Sigmoid colon (tissue), 7 donors: ENCODE measurements around the gene SACM1L. TPM values are rescaled to one million over a fixed set of nuclear protein-coding genes. Genes with fewer than 3 reads are reported as not detected.

Source experiments
- DNase-seq: peaks from one replicate; pipeline ENCODE4 v3.0.0-alpha.2; 2019
- H3K27ac ChIP-seq, 4 donors: fragments of 200-600 bp; sonication (generic); one replicate each; pipeline ENCODE4 v1.5.1; 2016 to 2019; ENCODE audit warnings: mild to moderate bottlenecking in 1 of 4
- H3K27me3 ChIP-seq, 3 donors: fragments of 200-600 bp; sonication (generic); one replicate each; pipeline ENCODE4 v1.5.1; 2019; ENCODE audit warnings: mild to moderate bottlenecking in 1 of 3
- H3K36me3 ChIP-seq, 4 donors: fragments of 200-600 bp; sonication (generic); one replicate each; pipeline ENCODE4 v1.5.1; 2016 to 2019
- H3K4me1 ChIP-seq, 4 donors: fragments of 200-600 bp; sonication (generic); one replicate each; pipeline ENCODE4 v1.5.1; 2017 to 2019
- H3K4me3 ChIP-seq, 4 donors: fragments of 200-600 bp; sonication (generic); one replicate each; pipeline ENCODE4 v1.5.1; 2017 to 2019; ENCODE audit warnings: mild to moderate bottlenecking in 2 of 4, moderate library complexity in 1 of 4
- H3K9me3 ChIP-seq, 4 donors: fragments of 200-600 bp in 3 of 4; sonication (generic) in 3 of 4; one replicate each; pipeline versions ENCODE4 v1.5.1 to v1.6.1; 2013 to 2019
- CTCF ChIP-seq, 4 experiments: fragments of 450-650 bp in 3 of 4; fragments of 200-600 bp in 1 of 4; IDR thresholded peaks; one replicate each; pipeline ENCODE4 v1.5.1; 2016 to 2019; ENCODE audit warnings: antibody characterized with exemption in 4 of 4, mild to moderate bottlenecking in 3 of 4, moderate library complexity in 2 of 4
- EP300 ChIP-seq, 4 donors: sonication (generic); formaldehyde crosslinking; IDR thresholded peaks; one replicate each; pipeline ENCODE4 v1.6.1; 2017; ENCODE audit warnings: antibody characterized with exemption in 4 of 4
- POLR2A ChIP-seq, 2 donors: fragments of 450-650 bp; IDR thresholded peaks; one replicate each; pipeline ENCODE4 v1.6.1; 2016; ENCODE audit warnings: antibody characterized with exemption in 2 of 2, mild to moderate bottlenecking in 2 of 2, moderate library complexity in 2 of 2
- POLR2AphosphoS5 ChIP-seq, 4 donors: sonication (generic); formaldehyde crosslinking; IDR thresholded peaks; one replicate each; pipeline ENCODE4 v1.6.1; 2017; ENCODE audit warnings: antibody characterized with exemption in 4 of 4
- WGBS, 2 donors: extraction: QIAGEN DNeasy Blood & Tissue Kit; methylation state at CpG; one replicate each; pipeline ENCODE4 v1.1.7; 2013; 5-methylcytosine and 5-hydroxymethylcytosine counted together
- intact Hi-C: fragments of 100-400 bp; cut with DNase I; formaldehyde crosslinking; loops from one replicate; pipeline ENCODE4 v1.15.1; 2023
- polyA plus RNA-seq, 3 donors: library from polyadenylated mRNA; stranded (reverse); fragments of 200-250 nt; gene quantifications; one replicate each; pipeline ENCODE4 v1.2.3, GENCODE V29; 2013
- total RNA-seq, 4 donors: library from RNA; depleted of rRNA; stranded (reverse); fragments of >200 nt; gene quantifications; one replicate each; pipeline ENCODE4 v1.1.0, GENCODE V29; 2016
- donor health status: healthy with polysubstance abuse.
- donor health status: Bipolar disorder and iron deficiency.
- donor health status: healthy.

Gene SACM1L
- total and polyA plus RNA-seq, 7 donors: 21.6 to 44.6 (median 38.5) TPM

DNA sequence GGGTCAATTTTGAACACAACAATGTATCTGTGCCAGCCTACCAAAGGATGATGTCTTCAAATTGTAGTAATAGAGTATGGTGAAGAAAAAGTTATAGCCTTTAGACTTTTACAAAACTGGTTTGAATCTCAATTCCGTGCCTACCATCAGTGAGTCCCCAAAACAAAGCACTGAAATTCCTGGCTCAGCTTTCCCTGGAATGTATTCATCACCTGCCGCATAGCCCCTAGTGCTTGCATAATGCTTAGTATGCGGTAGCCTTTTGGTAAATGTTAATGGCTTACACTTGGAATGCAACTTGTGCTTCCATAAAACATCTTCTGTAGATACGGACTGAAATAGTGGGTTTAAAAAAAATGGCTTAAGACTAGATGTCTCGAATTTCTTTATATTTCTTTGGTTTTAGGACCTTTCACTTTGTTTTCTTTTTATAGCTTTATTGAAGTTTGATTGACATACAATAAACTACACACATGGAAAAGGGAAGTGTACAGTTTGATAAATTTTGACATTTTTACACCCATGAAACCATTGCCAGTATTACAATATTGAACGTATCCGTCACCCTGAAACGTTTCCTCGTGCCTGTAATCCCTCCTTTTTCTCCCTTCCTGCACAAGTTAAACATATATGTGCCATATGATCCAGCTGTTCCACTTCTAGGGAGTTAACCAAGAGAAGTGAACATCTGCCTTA is 12.1 kb downstream of the SACM1L start:
- 21 to 52% methylated on average over 9 of the region's 9 CpGs for WGBS, 2 donors
- DNase-seq: no peak
- TF ChIP-seq POLR2A (IDR thresholded peaks at IDR 0.05) (no peak), CTCF (IDR thresholded peaks at IDR 0.05) (no peak), POLR2AphosphoS5 (IDR thresholded peaks at IDR 0.05) (no peak), EP300 (IDR thresholded peaks at IDR 0.05) (no peak)
- Histone ChIP-seq H3K4me1 (peaks cover 0 to 17% (median 6%) of the 10 kb centered on the region in 4 donors), H3K27me3 (no peaks in the 10 kb centered on the region), H3K9me3 (no peaks in the 10 kb centered on the region), H3K36me3 (peaks cover 0 to 28% (median 4%) of the 10 kb centered on the region in 4 donors), H3K27ac (no peak overlapping the region), H3K4me3 (no peak overlapping the region)
- intact Hi-C loops: no loop called here

- H3K27me3 ChIP-seq: no peaks in the 10 kb centered on the region
- H3K9me3 ChIP-seq: no peaks in the 10 kb centered on the region
- intact Hi-C loops: no loop called here
- H3K4me3 ChIP-seq: no peak overlapping the region
- 95 to 96% methylated on average over 4 of the region's 4 CpGs for WGBS, 2 donors
- H3K4me1 ChIP-seq: peaks cover 0 to 17% (median 5%) of the 10 kb centered on the region in 4 donors
- peaks cover 0 to 55% (median 11%) of the 10 kb centered on the region in 4 donors for H3K36me3 ChIP-seq
- no peak overlapping the region for H3K27ac ChIP-seq
- DNase-seq: no peak
- TF ChIP-seq CTCF (IDR thresholded peaks at IDR 0.05): no peak
Observed at GRCh38 chr3:45704301-45704943, 15.2 kb downstream of the SACM1L start.

GRCh38 chr3:45705839-45706808 is 16.9 kb downstream of the SACM1L start:
- H3K27me3 ChIP-seq: no peaks in the 10 kb centered on the region
- TF ChIP-seq POLR2AphosphoS5 (IDR thresholded peaks at IDR 0.05) (no peak), EP300 (IDR thresholded peaks at IDR 0.05) (no peak), POLR2A (IDR thresholded peaks at IDR 0.05) (no peak), CTCF (IDR thresholded peaks at IDR 0.05) (no peak)
- no peak overlapping the region for H3K4me3 ChIP-seq
- DNase-seq: no peak
- no peaks in the 10 kb centered on the region for H3K9me3 ChIP-seq
- H3K4me1 ChIP-seq: peaks cover 0 to 2% (median 0%) of the 10 kb centered on the region in 4 donors
- no peak overlapping the region for H3K27ac ChIP-seq
- intact Hi-C loops: no loop called here
- 52 to 78% methylated on average over 2 of the region's 2 CpGs for WGBS, 2 donors
- peaks cover 3 to 72% (median 11%) of the 10 kb centered on the region in 4 donors for H3K36me3 ChIP-seq

DNA sequence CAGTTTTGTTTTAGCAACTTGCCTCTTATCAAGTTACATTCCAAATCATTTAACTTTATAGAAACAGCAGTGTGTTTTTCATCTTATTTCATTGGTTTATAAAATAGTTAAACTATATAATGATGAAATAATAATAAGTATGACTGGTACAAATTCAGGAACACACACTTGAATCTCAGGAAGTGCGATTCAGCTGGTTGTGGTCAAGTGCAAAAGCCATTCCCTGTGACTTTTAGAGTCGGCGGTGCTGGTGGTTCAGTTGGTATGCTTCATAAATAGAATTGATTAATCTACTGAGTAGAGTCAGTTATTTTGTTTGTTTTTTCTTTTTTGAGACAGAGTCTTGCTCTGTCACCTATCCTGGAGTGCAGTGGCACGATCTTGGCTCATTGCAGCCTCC is 22.7 kb downstream of the SACM1L start:
- Histone ChIP-seq H3K9me3 (no peaks in the 10 kb centered on the region), H3K27me3 (no peaks in the 10 kb centered on the region), H3K4me3 (no peak overlapping the region), H3K36me3 (peaks cover 7 to 93% (median 13%) of the 10 kb centered on the region in 4 donors), H3K27ac (no peak overlapping the region), H3K4me1 (no peaks in the 10 kb centered on the region)
- TF ChIP-seq POLR2A (IDR thresholded peaks at IDR 0.05): no peak
- TF ChIP-seq EP300 (IDR thresholded peaks at IDR 0.05): no peak
- TF ChIP-seq CTCF (IDR thresholded peaks at IDR 0.05): no peak
- TF ChIP-seq POLR2AphosphoS5 (IDR thresholded peaks at IDR 0.05): no peak
- no peak for DNase-seq
- WGBS, 2 donors: 78 to 95% methylated on average over 4 of the region's 4 CpGs
- intact Hi-C loops: no loop called here
